ENCODE results near the gene SCAF1. TPM values are rescaled to one million over a fixed set of nuclear protein-coding genes. Genes with fewer than 3 reads are reported as not detected.

The SCAF1 gene
- polyA plus RNA-seq, 1 experiment, result 3.4 TPM

GRCh38 chr19:49652551-49653465 is 10.8 kb downstream of the SCAF1 start:
- peaks cover 49% of the 10 kb centered on the region for H3K36me3 ChIP-seq (ENCODE audit: control insufficient read depth, insufficient read depth, low read length)
- ChIA-PET POLR2A (no interaction called here), CTCF (no interaction called here)
- DNase-seq (ENCODE audit: low read depth), result no peak
- TF ChIP-seq, protein P1, sequence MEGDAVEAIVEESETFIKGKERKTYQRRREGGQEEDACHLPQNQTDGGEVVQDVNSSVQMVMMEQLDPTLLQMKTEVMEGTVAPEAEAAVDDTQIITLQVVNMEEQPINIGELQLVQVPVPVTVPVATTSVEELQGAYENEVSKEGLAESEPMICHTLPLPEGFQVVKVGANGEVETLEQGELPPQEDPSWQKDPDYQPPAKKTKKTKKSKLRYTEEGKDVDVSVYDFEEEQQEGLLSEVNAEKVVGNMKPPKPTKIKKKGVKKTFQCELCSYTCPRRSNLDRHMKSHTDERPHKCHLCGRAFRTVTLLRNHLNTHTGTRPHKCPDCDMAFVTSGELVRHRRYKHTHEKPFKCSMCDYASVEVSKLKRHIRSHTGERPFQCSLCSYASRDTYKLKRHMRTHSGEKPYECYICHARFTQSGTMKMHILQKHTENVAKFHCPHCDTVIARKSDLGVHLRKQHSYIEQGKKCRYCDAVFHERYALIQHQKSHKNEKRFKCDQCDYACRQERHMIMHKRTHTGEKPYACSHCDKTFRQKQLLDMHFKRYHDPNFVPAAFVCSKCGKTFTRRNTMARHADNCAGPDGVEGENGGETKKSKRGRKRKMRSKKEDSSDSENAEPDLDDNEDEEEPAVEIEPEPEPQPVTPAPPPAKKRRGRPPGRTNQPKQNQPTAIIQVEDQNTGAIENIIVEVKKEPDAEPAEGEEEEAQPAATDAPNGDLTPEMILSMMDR (IDR thresholded peaks at IDR 0.05; ENCODE audit: insufficient read depth, low read depth, low read length), result no peak
- H3K27me3 ChIP-seq (ENCODE audit: control insufficient read depth, insufficient read depth, low read length), result no peaks in the 10 kb centered on the region
- H3K4me3 ChIP-seq (ENCODE audit: low read depth, low read length), result no peak overlapping the region

- peaks cover 52% of the 10 kb centered on the region for H3K36me3 ChIP-seq (ENCODE audit: control insufficient read depth, insufficient read depth, low read length)
- TF ChIP-seq, protein P1 (IDR thresholded peaks at IDR 0.05; ENCODE audit: insufficient read depth, low read depth, low read length), result no peak
- ChIA-PET CTCF (no interaction called here), POLR2A (no interaction called here)
- DNase-seq (ENCODE audit: low read depth), result no peak
- H3K27me3 ChIP-seq (ENCODE audit: control insufficient read depth, insufficient read depth, low read length), result no peaks in the 10 kb centered on the region
- H3K4me3 ChIP-seq (ENCODE audit: low read depth, low read length), result no peak overlapping the region
These were observed 11.4 kb downstream of the SCAF1 start for GRCh38 chr19:49653466-49653806.

GRCh38 chr19:49654581-49654980 is 12.6 kb downstream of the SCAF1 start:
- DNase-seq (ENCODE audit: low read depth), result no peak
- Histone ChIP-seq H3K4me3 (ENCODE audit: low read depth, low read length) (no peak overlapping the region), H3K36me3 (ENCODE audit: control insufficient read depth, insufficient read depth, low read length) (peaks cover 61% of the 10 kb centered on the region), H3K27me3 (ENCODE audit: control insufficient read depth, insufficient read depth, low read length) (no peaks in the 10 kb centered on the region)
- TF ChIP-seq, protein P1 (IDR thresholded peaks at IDR 0.05; ENCODE audit: insufficient read depth, low read depth, low read length), result no peak
- ChIA-PET POLR2A (no interaction called here), CTCF (interaction anchor here (1.1 kb wide), 1 partner anchor 20 kb away, joined by 5 read pairs; no protein-coding TSS in a partner anchor)

- H3K36me3 ChIP-seq (ENCODE audit: control insufficient read depth, insufficient read depth, low read length), result peaks cover 61% of the 10 kb centered on the region
- no peak overlapping the region for H3K4me3 ChIP-seq (ENCODE audit: low read depth, low read length)
- TF ChIP-seq, protein P1 (IDR thresholded peaks at IDR 0.05; ENCODE audit: insufficient read depth, low read depth, low read length), result no peak
- POLR2A ChIA-PET, result no interaction called here
- no peak for DNase-seq (ENCODE audit: low read depth)
- CTCF ChIA-PET, result interaction anchor here (0.7 to 2.6 kb wide), 4 partner anchors 11 to 19 kb away, joined by 3 to 8 read pairs (median 4); no protein-coding TSS in a partner anchor
- no peaks in the 10 kb centered on the region for H3K27me3 ChIP-seq (ENCODE audit: control insufficient read depth, insufficient read depth, low read length)
These were observed 13.8 kb downstream of the SCAF1 start for GRCh38 chr19:49655570-49656455.

Data from BJ (cell line).